Measurements from ENCODE around the gene GALNT10.

DNA sequence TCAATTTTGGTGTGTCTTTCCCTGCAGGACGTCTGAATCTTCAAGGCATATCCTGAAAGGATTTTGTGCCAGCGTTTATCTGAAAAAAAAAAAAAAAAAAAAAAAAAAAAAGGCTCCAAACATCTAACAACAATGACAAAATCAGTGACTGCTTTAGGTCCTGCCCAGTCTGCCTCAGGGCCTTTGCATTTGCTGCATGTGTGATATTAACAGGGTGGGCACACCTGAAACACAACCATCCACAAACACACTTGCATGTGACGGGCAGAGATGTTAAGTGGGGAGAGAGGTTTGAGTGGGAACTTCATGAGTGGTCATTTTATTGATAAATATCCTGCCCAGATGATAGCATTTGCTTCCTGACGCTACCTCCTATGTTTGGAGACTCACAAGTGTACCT is 172.9 kb downstream of the GALNT10 start:
- TF ChIP-seq, protein P1, sequence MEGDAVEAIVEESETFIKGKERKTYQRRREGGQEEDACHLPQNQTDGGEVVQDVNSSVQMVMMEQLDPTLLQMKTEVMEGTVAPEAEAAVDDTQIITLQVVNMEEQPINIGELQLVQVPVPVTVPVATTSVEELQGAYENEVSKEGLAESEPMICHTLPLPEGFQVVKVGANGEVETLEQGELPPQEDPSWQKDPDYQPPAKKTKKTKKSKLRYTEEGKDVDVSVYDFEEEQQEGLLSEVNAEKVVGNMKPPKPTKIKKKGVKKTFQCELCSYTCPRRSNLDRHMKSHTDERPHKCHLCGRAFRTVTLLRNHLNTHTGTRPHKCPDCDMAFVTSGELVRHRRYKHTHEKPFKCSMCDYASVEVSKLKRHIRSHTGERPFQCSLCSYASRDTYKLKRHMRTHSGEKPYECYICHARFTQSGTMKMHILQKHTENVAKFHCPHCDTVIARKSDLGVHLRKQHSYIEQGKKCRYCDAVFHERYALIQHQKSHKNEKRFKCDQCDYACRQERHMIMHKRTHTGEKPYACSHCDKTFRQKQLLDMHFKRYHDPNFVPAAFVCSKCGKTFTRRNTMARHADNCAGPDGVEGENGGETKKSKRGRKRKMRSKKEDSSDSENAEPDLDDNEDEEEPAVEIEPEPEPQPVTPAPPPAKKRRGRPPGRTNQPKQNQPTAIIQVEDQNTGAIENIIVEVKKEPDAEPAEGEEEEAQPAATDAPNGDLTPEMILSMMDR (IDR thresholded peaks at IDR 0.05), result no peak
- no peak for TF ChIP-seq EP300 (IDR thresholded peaks at IDR 0.05)
- TF ChIP-seq POLR2A (IDR thresholded peaks at IDR 0.05), result no peak
- TF ChIP-seq POLR2AphosphoS5 (IDR thresholded peaks at IDR 0.05), result no peak

Data from stomach (tissue), 4 donors.